HepG2 (cell line): ENCODE results near the gene PFN1. TPM values are rescaled to one million over a fixed set of nuclear protein-coding genes. Genes with fewer than 3 reads are reported as not detected.

Experiments used
- CCAR2 ChIP-seq: fragments of 200-400 bp; formaldehyde crosslinking; optimal IDR thresholded peaks from 2 replicates; pipeline ENCODE3; 2018; ENCODE audit warnings: low read depth, mild to moderate bottlenecking, low read length, moderate library complexity
- HCFC1 ChIP-seq: fragments of 150-350 bp; IDR thresholded peaks from 2 replicates; pipeline ENCODE4 v1.6.1; 2014; ENCODE audit warnings: low read depth, low read length
- HDAC2 ChIP-seq: sonication (generic); formaldehyde crosslinking; IDR thresholded peaks from 2 replicates; pipeline ENCODE4 v1.4.0; 2020; ENCODE audit warnings: missing genetic modification reagents
- HES4 ChIP-seq: sonication (generic); formaldehyde crosslinking; IDR thresholded peaks from 2 replicates; pipeline ENCODE4 v1.9.0; 2021; ENCODE audit warnings: mild to moderate bottlenecking, missing genetic modification reagents, borderline replicate concordance
- NFE2L1 ChIP-seq: sonication (generic); formaldehyde crosslinking; IDR thresholded peaks from 2 replicates; pipeline ENCODE4 v1.4.0; 2020; ENCODE audit warnings: missing genetic modification reagents, mild to moderate bottlenecking, borderline replicate concordance
- PITX1 ChIP-seq: sonication (generic); formaldehyde crosslinking; IDR thresholded peaks from 2 replicates; pipeline ENCODE4 v1.5.1; 2020; ENCODE audit warnings: mild to moderate bottlenecking, missing genetic modification reagents
- RBM39 ChIP-seq: fragments of 200-400 bp; formaldehyde crosslinking; IDR thresholded peaks from one replicate; pipeline ENCODE4 v1.6.1; 2018; ENCODE audit warnings: antibody characterized with exemption, mild to moderate bottlenecking, low read depth, low read length; ENCODE audit not compliant: poor library complexity, severe bottlenecking
- RNF2 ChIP-seq: fragments of 450-650 bp; conservative IDR thresholded peaks from 2 replicates; pipeline ENCODE4 v1.6.1; 2016; ENCODE audit warnings: low read depth
- RORA ChIP-seq: sonication (generic); formaldehyde crosslinking; IDR thresholded peaks from 2 replicates; pipeline ENCODE4 v1.5.0; 2020; ENCODE audit warnings: mild to moderate bottlenecking, missing genetic modification reagents, moderate library complexity
- SP2 ChIP-seq: sonication (generic); formaldehyde crosslinking; IDR thresholded peaks from 2 replicates; pipeline ENCODE4 v1.5.1; 2020; ENCODE audit warnings: mild to moderate bottlenecking, missing genetic modification reagents
- TBX3 ChIP-seq: fragments of 450-650 bp; IDR thresholded peaks from 2 replicates; pipeline ENCODE4 v1.6.1; 2017; ENCODE audit warnings: antibody characterized with exemption, mild to moderate bottlenecking, inconsistent platforms, borderline replicate concordance
- ZFX ChIP-seq: sonication (generic); formaldehyde crosslinking; IDR thresholded peaks from 2 replicates; pipeline ENCODE4 v1.4.0; 2020; ENCODE audit warnings: mild to moderate bottlenecking, low read depth, missing genetic modification reagents, moderate library complexity
- ZFY ChIP-seq: sonication (generic); formaldehyde crosslinking; IDR thresholded peaks from 2 replicates; pipeline ENCODE4 v1.4.0; 2020; ENCODE audit warnings: missing genetic modification reagents
- ZNF280D ChIP-seq: sonication (generic); formaldehyde crosslinking; IDR thresholded peaks from 2 replicates; pipeline ENCODE4 v1.5.1; 2020; ENCODE audit warnings: mild to moderate bottlenecking, missing genetic modification reagents
- ZNF34 ChIP-seq: sonication (generic); formaldehyde crosslinking; IDR thresholded peaks from 2 replicates; pipeline ENCODE4 v1.4.0; 2020; ENCODE audit warnings: mild to moderate bottlenecking, missing genetic modification reagents, borderline replicate concordance
- ZNF446 ChIP-seq: sonication (generic); formaldehyde crosslinking; IDR thresholded peaks from 2 replicates; pipeline ENCODE4 v1.5.0; 2020; ENCODE audit warnings: mild to moderate bottlenecking, missing genetic modification reagents
- ZNF564 ChIP-seq: sonication (generic); formaldehyde crosslinking; IDR thresholded peaks from 2 replicates; pipeline ENCODE4 v1.8.1; 2023; ENCODE audit warnings: mild to moderate bottlenecking, missing genetic modification reagents
- ZNF670 ChIP-seq: sonication (generic); formaldehyde crosslinking; IDR thresholded peaks from 2 replicates; pipeline ENCODE4 v1.8.0; 2022; ENCODE audit warnings: mild to moderate bottlenecking, missing genetic modification reagents, borderline replicate concordance
- ZNF747 ChIP-seq: sonication (generic); formaldehyde crosslinking; IDR thresholded peaks from 2 replicates; pipeline ENCODE4 v1.8.1; 2023; ENCODE audit warnings: missing genetic modification reagents, mild to moderate bottlenecking, borderline replicate concordance
- polyA plus RNA-seq, 8 experiments: library from polyadenylated mRNA; depleted of rRNA in 3 of 8; stranded (reverse) in 7 of 8; unstranded in 1 of 8; fragments of >200 nt; fragmentation: Illumina TruSeq in 4 of 8; extraction: Trizol in 4 of 8; gene quantifications; 2 replicates each; pipeline versions ENCODE4 v1.2.1 to v1.2.3, GENCODE V29; 2011 to 2016; ENCODE audit warnings: low read depth in 4 of 8, missing spikeins in 1 of 8, mixed read lengths in 1 of 8; ENCODE audit not compliant: insufficient read depth in 1 of 8
- total RNA-seq, 5 experiments: library from RNA; depleted of rRNA; stranded (reverse); fragments of >200 nt; fragmentation: Illumina TruSeq; extraction: Trizol; gene quantifications; 2 replicates each; pipeline ENCODE4 v1.2.3, GENCODE V29; 2016; ENCODE audit warnings: low read depth in 1 of 5
- TF ChIP-seq, protein P1 (sequence below): IDR thresholded peaks from 2 replicates; pipeline ENCODE4 v1.6.1; 2012; ENCODE audit warnings: low read length, improper control_type of control experiment
- TF ChIP-seq, protein P2 (sequence below): sonication (generic); formaldehyde crosslinking; IDR thresholded peaks from 2 replicates; pipeline ENCODE4 v1.5.0; 2020; ENCODE audit warnings: missing genetic modification reagents, mild to moderate bottlenecking, borderline replicate concordance

The PFN1 gene
- total and polyA plus RNA-seq, 2 of the 13 experiments (the other 11 are each of a cell fraction or from before 2014, with no cell fraction given) = 494 to 613 TPM

DNA sequence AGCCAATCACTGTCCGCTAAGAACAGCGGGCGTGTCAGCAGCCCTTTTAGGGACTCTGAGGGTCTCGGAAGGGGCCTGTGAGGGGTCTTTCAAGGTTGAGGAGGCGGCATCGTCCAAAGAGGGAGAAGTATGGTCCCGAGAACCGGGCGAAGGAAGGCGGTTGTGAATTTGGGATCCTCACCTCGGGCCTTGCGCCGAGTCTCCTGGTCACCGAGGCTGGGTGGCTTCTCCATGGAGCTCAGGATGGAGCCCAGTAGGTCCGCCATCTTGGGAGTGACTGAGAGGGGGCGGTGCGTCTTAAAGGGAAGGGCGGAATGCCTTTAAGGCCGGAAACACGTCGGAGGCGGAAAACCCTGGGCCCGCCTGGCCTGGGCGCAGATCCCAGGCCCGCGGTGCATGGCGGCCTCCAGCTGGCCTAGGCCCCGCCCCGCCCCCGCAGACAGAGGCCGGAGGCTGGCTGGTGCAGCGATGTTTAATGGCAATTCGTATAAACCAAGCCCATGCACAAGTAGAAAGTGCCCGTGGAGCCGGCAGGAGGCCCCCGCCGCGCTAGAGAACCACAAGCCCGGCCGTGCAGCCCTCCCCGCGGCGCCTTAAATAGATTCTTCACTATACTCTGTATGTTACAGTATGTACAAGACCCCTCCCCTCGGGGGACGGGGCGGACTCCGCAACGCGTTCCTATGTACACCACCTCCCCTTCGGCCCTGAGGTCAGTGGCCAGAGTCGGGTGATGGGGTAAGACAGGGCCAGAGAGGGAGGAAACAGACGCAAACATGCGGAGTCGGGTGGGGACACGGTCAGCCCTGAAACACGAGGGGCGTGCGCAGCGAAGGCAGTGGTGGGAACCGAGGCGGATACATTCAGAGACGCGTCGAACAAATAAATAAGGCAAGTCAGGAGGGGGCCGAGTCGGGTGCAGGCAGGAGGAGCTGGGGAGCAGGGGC, 19.5 kb upstream of the PFN1 start, which contains the start of gene SPAG7 (continued):
- TF ChIP-seq RBM39 (no peak), TBX3 (no peak), ZNF280D (no peak), NFE2L1 (CRISPR knock-in tag) (no peak), ZFY (CRISPR knock-in tag) (peak; percentile 93), ZNF670 (peak; percentile 46), HDAC2 (no peak; the same call in 1 of the 2 replicates), HCFC1 (peak; percentile 34; the same call in 1 of the 2 replicates), ZNF446 (CRISPR knock-in tag) (0 out of 2 replicates have a peak, but pooled peaks have one; percentile 11), CCAR2 (no peak), RNF2 (0 out of 2 replicates have a peak, but pooled peaks have one; percentile 11), ZNF747 (CRISPR knock-in tag) (no peak; the same call in 1 of the 2 replicates), HES4 (CRISPR knock-in tag) (no peak; the same call in 1 of the 2 replicates), ZNF34 (CRISPR knock-in tag) (0 out of 2 replicates have a peak, but pooled peaks have one; percentile 27), ZFX (CRISPR knock-in tag) (peak; percentile 97), RORA (CRISPR knock-in tag) (no peak), SP2 (CRISPR knock-in tag) (peak; percentile 86), PITX1 (no peak), ZNF564 (peak; percentile 51; the same call in 1 of the 2 replicates)
- TF ChIP-seq, protein P1, sequence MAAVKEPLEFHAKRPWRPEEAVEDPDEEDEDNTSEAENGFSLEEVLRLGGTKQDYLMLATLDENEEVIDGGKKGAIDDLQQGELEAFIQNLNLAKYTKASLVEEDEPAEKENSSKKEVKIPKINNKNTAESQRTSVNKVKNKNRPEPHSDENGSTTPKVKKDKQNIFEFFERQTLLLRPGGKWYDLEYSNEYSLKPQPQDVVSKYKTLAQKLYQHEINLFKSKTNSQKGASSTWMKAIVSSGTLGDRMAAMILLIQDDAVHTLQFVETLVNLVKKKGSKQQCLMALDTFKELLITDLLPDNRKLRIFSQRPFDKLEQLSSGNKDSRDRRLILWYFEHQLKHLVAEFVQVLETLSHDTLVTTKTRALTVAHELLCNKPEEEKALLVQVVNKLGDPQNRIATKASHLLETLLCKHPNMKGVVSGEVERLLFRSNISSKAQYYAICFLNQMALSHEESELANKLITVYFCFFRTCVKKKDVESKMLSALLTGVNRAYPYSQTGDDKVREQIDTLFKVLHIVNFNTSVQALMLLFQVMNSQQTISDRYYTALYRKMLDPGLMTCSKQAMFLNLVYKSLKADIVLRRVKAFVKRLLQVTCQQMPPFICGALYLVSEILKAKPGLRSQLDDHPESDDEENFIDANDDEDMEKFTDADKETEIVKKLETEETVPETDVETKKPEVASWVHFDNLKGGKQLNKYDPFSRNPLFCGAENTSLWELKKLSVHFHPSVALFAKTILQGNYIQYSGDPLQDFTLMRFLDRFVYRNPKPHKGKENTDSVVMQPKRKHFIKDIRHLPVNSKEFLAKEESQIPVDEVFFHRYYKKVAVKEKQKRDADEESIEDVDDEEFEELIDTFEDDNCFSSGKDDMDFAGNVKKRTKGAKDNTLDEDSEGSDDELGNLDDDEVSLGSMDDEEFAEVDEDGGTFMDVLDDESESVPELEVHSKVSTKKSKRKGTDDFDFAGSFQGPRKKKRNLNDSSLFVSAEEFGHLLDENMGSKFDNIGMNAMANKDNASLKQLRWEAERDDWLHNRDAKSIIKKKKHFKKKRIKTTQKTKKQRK = no peak
- TF ChIP-seq, protein P2, sequence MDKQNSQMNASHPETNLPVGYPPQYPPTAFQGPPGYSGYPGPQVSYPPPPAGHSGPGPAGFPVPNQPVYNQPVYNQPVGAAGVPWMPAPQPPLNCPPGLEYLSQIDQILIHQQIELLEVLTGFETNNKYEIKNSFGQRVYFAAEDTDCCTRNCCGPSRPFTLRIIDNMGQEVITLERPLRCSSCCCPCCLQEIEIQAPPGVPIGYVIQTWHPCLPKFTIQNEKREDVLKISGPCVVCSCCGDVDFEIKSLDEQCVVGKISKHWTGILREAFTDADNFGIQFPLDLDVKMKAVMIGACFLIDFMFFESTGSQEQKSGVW (CRISPR knock-in tag) = no peak
